ENCODE measurements around the gene PPP4C.
"Not testable (repeated sequence)": the region's sequence is repeated elsewhere in the genome, so short reads cannot be mapped to it uniquely, and the experiment has no call there.

The PPP4C gene

DNA sequence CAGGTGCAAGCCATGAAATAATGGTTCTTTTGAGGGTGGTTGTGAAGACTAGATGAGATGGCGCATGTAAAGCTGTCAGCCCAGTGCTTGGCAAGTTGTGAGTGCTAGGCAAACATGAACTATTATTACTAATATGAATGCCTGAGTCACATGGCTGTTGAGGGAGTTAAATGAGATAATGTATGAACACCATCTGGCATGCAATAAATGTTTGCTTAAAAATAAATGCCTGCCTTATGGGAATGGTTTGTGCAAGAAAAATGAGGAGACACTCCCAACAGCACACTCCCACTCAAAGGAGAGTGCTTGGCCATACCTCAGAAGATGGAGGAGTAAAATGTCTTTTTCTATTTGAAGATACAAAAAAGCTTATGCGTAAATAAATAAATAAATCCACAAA is 43.6 kb downstream of the PPP4C start:
- Histone ChIP-seq H3K27ac (ENCODE audit: low read depth, low read length) (no peak overlapping the region), H3K36me3 (ENCODE audit: control insufficient read depth, insufficient read depth, low read length) (peaks cover 37% of the 10 kb centered on the region), H3K9me3 (ENCODE audit: control insufficient read depth, insufficient read depth, low read depth, low read length) (no peaks in the 10 kb centered on the region), H3K9ac (ENCODE audit: low read length) (no peak overlapping the region), H3K4me3 (ENCODE audit: low read depth, low read length) (no peak overlapping the region), H3K27me3 (ENCODE audit: control insufficient read depth, insufficient read depth, low read length) (no peaks in the 10 kb centered on the region), H3K4me1 (ENCODE audit: control insufficient read depth, insufficient read depth, low read length) (peaks cover 5% of the 10 kb centered on the region; the same call in 1 of the 2 replicates)

DNA sequence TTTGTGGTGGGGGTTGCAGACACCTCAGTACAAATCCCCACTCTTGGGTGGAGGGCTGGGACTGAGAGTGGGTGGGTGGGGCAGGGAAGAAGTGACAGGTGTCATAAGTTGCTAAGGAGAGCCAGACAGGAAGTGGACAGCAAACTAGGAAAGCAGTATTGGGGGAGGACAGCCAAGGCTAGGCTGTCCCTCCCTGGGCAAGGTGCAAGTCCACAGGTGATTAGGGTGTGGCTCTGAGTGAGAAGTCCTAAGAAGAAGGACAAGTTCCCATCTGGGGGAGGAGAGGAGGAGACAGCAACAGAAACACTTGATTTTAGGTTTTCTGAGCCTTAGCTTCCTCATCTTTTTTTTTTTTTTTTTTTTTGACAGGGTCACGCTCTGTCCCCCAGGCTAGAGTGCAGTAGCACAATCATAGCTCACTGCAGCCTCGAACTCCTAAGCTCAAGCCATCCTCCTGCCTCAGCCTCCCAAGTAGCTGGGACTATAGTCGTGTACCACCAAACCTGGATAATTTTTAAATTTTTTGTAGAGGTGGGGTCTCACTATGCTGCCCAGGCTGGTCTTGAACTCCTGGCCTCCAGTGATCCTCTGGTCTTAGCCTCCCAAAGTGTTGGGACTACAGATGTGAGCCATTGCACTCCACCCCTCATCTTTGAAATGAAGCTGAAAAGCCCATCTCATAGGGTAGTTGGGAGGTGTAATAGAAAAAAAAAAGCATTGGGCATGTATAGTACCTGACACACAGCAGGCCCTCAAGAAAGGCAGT is 44.7 kb downstream of the PPP4C start:
- Histone ChIP-seq H3K27ac (ENCODE audit: low read depth, low read length) (no peak overlapping the region), H3K9me3 (ENCODE audit: control insufficient read depth, insufficient read depth, low read depth, low read length) (no peaks in the 10 kb centered on the region), H3K27me3 (ENCODE audit: control insufficient read depth, insufficient read depth, low read length) (no peaks in the 10 kb centered on the region), H3K36me3 (ENCODE audit: control insufficient read depth, insufficient read depth, low read length) (peaks cover 35% of the 10 kb centered on the region), H3K4me1 (ENCODE audit: control insufficient read depth, insufficient read depth, low read length) (peaks cover 5% of the 10 kb centered on the region; the same call in 1 of the 2 replicates), H3K9ac (ENCODE audit: low read length) (no peak overlapping the region), H3K4me3 (ENCODE audit: low read depth, low read length) (no peak overlapping the region)

- H3K27me3 ChIP-seq (ENCODE audit: control insufficient read depth, insufficient read depth, low read length): no peaks in the 10 kb centered on the region
- peaks cover 25% of the 10 kb centered on the region for H3K36me3 ChIP-seq (ENCODE audit: control insufficient read depth, insufficient read depth, low read length)
- peak overlapping the region; percentile 26 for H3K9ac ChIP-seq (ENCODE audit: low read length)
- H3K27ac ChIP-seq (ENCODE audit: low read depth, low read length): no peak overlapping the region
- H3K4me1 ChIP-seq (ENCODE audit: control insufficient read depth, insufficient read depth, low read length): peaks cover 5% of the 10 kb centered on the region; the same call in 1 of the 2 replicates
- H3K4me3 ChIP-seq (ENCODE audit: low read depth, low read length): peak overlapping the region; percentile 93
- H3K9me3 ChIP-seq (ENCODE audit: control insufficient read depth, insufficient read depth, low read depth, low read length): no peaks in the 10 kb centered on the region
These were observed 46.2 kb downstream of the PPP4C start for GRCh38 chr16:30121741-30122571.

DNA sequence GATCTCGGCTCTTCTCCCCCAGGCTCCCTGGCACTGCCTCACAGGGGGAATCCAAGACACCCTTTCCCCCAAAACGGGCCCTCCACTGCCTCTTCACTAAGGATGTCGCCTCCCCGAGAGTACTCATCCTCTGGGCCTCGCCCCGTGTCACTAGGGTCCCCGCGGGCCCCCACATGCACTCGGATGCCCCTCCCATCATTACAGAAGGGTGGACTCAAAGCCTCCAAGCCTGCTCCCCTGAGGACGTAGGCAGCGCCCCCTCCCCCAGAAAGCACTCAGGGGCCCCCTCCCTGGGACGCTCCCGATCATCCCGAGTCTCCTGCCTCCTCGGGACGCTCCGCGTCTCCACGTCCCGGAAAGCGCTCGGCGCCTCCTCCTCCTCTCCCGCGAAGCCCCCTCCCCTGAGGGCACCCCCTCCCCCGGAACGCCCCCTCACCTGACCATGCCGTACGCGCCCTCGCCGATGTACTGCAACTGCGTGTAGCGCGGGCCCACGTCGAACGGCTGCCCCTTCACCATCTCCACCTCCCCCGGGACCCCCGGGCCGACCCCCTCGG is 46.9 kb downstream of the PPP4C start:
- no peaks in the 10 kb centered on the region for H3K27me3 ChIP-seq (ENCODE audit: control insufficient read depth, insufficient read depth, low read length)
- peaks cover 17% of the 10 kb centered on the region for H3K36me3 ChIP-seq (ENCODE audit: control insufficient read depth, insufficient read depth, low read length)
- no peaks in the 10 kb centered on the region for H3K9me3 ChIP-seq (ENCODE audit: control insufficient read depth, insufficient read depth, low read depth, low read length)
- H3K9ac ChIP-seq (ENCODE audit: low read length): peak overlapping the region; percentile 68
- H3K4me3 ChIP-seq (ENCODE audit: low read depth, low read length): peak overlapping the region; percentile 93
- H3K27ac ChIP-seq (ENCODE audit: low read depth, low read length): no peak overlapping the region; the same call in 1 of the 2 replicates
- H3K4me1 ChIP-seq (ENCODE audit: control insufficient read depth, insufficient read depth, low read length): peaks cover 5% of the 10 kb centered on the region; the same call in 1 of the 2 replicates

- no peaks in the 10 kb centered on the region for H3K27me3 ChIP-seq (ENCODE audit: control insufficient read depth, insufficient read depth, low read length)
- peaks cover 5% of the 10 kb centered on the region; the same call in 1 of the 2 replicates for H3K4me1 ChIP-seq (ENCODE audit: control insufficient read depth, insufficient read depth, low read length)
- H3K27ac ChIP-seq (ENCODE audit: low read depth, low read length): no peak overlapping the region
- H3K36me3 ChIP-seq (ENCODE audit: control insufficient read depth, insufficient read depth, low read length): no peaks in the 10 kb centered on the region
- no peak overlapping the region for H3K4me3 ChIP-seq (ENCODE audit: low read depth, low read length)
- H3K9ac ChIP-seq (ENCODE audit: low read length): no peak overlapping the region
- H3K9me3 ChIP-seq (ENCODE audit: control insufficient read depth, insufficient read depth, low read depth, low read length): no peaks in the 10 kb centered on the region
These were observed 49.2 kb downstream of the PPP4C start for GRCh38 chr16:30124985-30125379.

GRCh38 chr16:30125690-30126089 is 49.9 kb downstream of the PPP4C start:
- not testable (repeated sequence) for H3K4me1 ChIP-seq (ENCODE audit: control insufficient read depth, insufficient read depth, low read length); H3K4me3 ChIP-seq (ENCODE audit: low read depth, low read length); H3K27ac ChIP-seq (ENCODE audit: low read depth, low read length); H3K9ac ChIP-seq (ENCODE audit: low read length); H3K36me3 ChIP-seq (ENCODE audit: control insufficient read depth, insufficient read depth, low read length); H3K9me3 ChIP-seq (ENCODE audit: control insufficient read depth, insufficient read depth, low read depth, low read length); H3K27me3 ChIP-seq (ENCODE audit: control insufficient read depth, insufficient read depth, low read length)

GRCh38 chr16:30127993-30128392 is 52.2 kb downstream of the PPP4C start:
- no peaks in the 10 kb centered on the region for H3K9me3 ChIP-seq (ENCODE audit: control insufficient read depth, insufficient read depth, low read depth, low read length)
- no peaks in the 10 kb centered on the region for H3K27me3 ChIP-seq (ENCODE audit: control insufficient read depth, insufficient read depth, low read length)
- H3K9ac ChIP-seq (ENCODE audit: low read length): no peak overlapping the region
- no peak overlapping the region for H3K27ac ChIP-seq (ENCODE audit: low read depth, low read length)
- H3K4me3 ChIP-seq (ENCODE audit: low read depth, low read length): no peak overlapping the region
- H3K36me3 ChIP-seq (ENCODE audit: control insufficient read depth, insufficient read depth, low read length): no peaks in the 10 kb centered on the region
- no peaks in the 10 kb centered on the region; the same call in 1 of the 2 replicates for H3K4me1 ChIP-seq (ENCODE audit: control insufficient read depth, insufficient read depth, low read length)

DNA sequence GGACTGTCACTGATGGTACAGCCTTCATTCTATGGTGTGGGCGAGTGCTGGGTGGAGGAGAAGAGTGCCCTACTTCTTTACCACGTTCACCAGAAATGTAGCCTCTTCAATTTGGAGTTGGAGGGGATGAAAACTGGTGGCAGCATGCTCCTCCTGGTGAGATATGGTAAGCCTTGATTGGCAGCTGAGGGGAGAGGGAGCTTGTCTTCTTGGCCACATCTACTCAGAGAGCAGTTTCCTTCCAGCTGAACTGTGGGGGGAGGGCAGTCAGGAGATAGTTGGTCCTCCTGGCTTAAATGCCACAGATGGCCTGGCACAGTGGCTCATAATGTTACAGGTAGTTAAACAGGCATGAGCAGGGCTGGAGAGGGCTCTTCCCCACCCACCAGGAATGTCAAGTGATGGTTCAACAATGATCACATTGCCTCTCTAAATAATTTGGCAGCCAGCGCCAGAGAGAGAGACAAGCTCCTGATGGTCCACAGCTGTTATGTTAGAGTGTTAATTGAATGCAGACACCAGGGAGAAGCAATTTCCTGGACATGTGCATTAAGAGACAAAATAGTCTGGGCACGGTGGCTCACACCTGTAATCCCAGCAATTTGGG is 56.2 kb downstream of the PPP4C start:
- Histone ChIP-seq H3K27me3 (ENCODE audit: control insufficient read depth, insufficient read depth, low read length) (no peaks in the 10 kb centered on the region), H3K4me3 (ENCODE audit: low read depth, low read length) (no peak overlapping the region), H3K4me1 (ENCODE audit: control insufficient read depth, insufficient read depth, low read length) (no peaks in the 10 kb centered on the region), H3K9ac (ENCODE audit: low read length) (no peak overlapping the region), H3K36me3 (ENCODE audit: control insufficient read depth, insufficient read depth, low read length) (no peaks in the 10 kb centered on the region), H3K27ac (ENCODE audit: low read depth, low read length) (no peak overlapping the region), H3K9me3 (ENCODE audit: control insufficient read depth, insufficient read depth, low read depth, low read length) (no peaks in the 10 kb centered on the region)

GRCh38 chr16:30132591-30132990 is 56.8 kb downstream of the PPP4C start:
- Histone ChIP-seq H3K36me3 (ENCODE audit: control insufficient read depth, insufficient read depth, low read length) (no peaks in the 10 kb centered on the region), H3K27ac (ENCODE audit: low read depth, low read length) (no peak overlapping the region), H3K4me1 (ENCODE audit: control insufficient read depth, insufficient read depth, low read length) (no peaks in the 10 kb centered on the region), H3K9me3 (ENCODE audit: control insufficient read depth, insufficient read depth, low read depth, low read length) (no peaks in the 10 kb centered on the region), H3K27me3 (ENCODE audit: control insufficient read depth, insufficient read depth, low read length) (no peaks in the 10 kb centered on the region), H3K4me3 (ENCODE audit: low read depth, low read length) (no peak overlapping the region), H3K9ac (ENCODE audit: low read length) (no peak overlapping the region)

Measured in HUES6 (cell line).